SKM-1 (cell line): ENCODE data around the gene HMX1.

Experiments used
- DNase-seq: peaks from one replicate; lab custom pipeline; 2025; ENCODE audit not compliant: unreplicated experiment; lab: John Stamatoyannopoulos, UW

HMX1 gene

GRCh38 chr4:8857766-8858700 is 13.6 kb downstream of the HMX1 start:
- DNase-seq: no peak

- DNase-seq: no peak
These were observed 14.6 kb downstream of the HMX1 start for GRCh38 chr4:8856835-8857621.

- DNase-seq: no peak
These were observed 15.8 kb downstream of the HMX1 start for GRCh38 chr4:8855818-8856245.

- DNase-seq: no peak
These were observed 16.7 kb downstream of the HMX1 start for GRCh38 chr4:8854931-8855330.

- DNase-seq: no peak
These were observed 17.6 kb downstream of the HMX1 start for GRCh38 chr4:8854016-8854415.

- DNase-seq: no peak
These were observed 18.4 kb downstream of the HMX1 start for GRCh38 chr4:8853249-8853648.

- no peak for DNase-seq
These were observed 19.4 kb downstream of the HMX1 start for GRCh38 chr4:8852118-8852704.

GRCh38 chr4:8851321-8852117 is 20.1 kb downstream of the HMX1 start:
- DNase-seq: no peak

GRCh38 chr4:8850830-8851188 is 20.8 kb downstream of the HMX1 start:
- no peak for DNase-seq

- no peak for DNase-seq
These were observed 21.4 kb downstream of the HMX1 start for GRCh38 chr4:8850074-8850829.

- DNase-seq: no peak
These were observed 22.2 kb downstream of the HMX1 start for GRCh38 chr4:8849266-8850073.

GRCh38 chr4:8848507-8849265 is 23.0 kb downstream of the HMX1 start:
- no peak for DNase-seq

GRCh38 chr4:8847764-8848163 is 23.9 kb downstream of the HMX1 start:
- DNase-seq: no peak

- no peak for DNase-seq
These were observed 24.3 kb downstream of the HMX1 start for GRCh38 chr4:8847331-8847730.

GRCh38 chr4:8846826-8847225 is 24.8 kb downstream of the HMX1 start:
- no peak for DNase-seq

GRCh38 chr4:8846046-8846720 is 25.5 kb downstream of the HMX1 start:
- no peak for DNase-seq

- DNase-seq: no peak
These were observed 26.5 kb downstream of the HMX1 start for GRCh38 chr4:8844976-8845690.
